BE2C (cell line): ENCODE data around the gene PLA2G12A.

ENCODE experiments used
- DNase-seq: peaks from one replicate; pipeline ENCODE4 v3.0.0-alpha.2; 2020
- H3K27me3 ChIP-seq: fragments of 250-450 bp; sonication (Bioruptor Pico); 2 replicates; pipeline ENCODE4 v1.5.1; 2020; ENCODE audit warnings: mild to moderate bottlenecking
- H3K36me3 ChIP-seq: fragments of 250-450 bp; sonication (Bioruptor Pico); 2 replicates; pipeline ENCODE4 v1.5.1; 2020; ENCODE audit warnings: mild to moderate bottlenecking
- H3K4me1 ChIP-seq: fragments of 250-450 bp; sonication (Bioruptor Pico); 2 replicates; pipeline ENCODE4 v1.5.1; 2020
- H3K4me3 ChIP-seq: 2 replicates; pipeline ENCODE4 v1.5.1; 2011; ENCODE audit warnings: low read depth, low read length
- H3K9me3 ChIP-seq: fragments of 250-450 bp; sonication (Bioruptor Pico); 2 replicates; pipeline ENCODE4 v1.5.1; 2020
- CTCF ChIP-seq: IDR thresholded peaks from 2 replicates; pipeline ENCODE4 v1.5.1; 2012; ENCODE audit warnings: mild to moderate bottlenecking, low read depth, low read length

PLA2G12A gene

DNA sequence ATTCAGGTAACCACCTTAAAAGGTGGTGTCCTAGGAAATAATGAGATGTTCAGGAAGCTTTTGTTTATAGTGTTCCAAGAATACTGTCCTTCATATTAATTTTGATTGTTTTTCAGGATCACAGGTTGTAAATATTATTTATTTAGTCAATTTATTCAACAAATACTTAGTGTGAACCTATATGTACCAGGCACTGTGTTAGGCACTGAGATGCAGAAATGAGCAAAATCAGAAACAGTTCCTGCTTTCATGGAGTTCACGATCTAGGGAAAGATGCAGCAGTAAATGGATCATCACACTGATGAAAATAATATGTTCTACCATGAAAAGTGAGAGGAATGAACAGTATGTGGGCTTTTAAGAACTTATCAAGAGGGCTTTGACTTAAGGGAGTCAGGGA lies 18.2 kb upstream of the PLA2G12A start:
- TF ChIP-seq CTCF = no peak
- H3K4me1 ChIP-seq = no peaks in the 10 kb centered on the region; the same call in 1 of the 2 replicates
- no peak overlapping the region for H3K4me3 ChIP-seq
- no peaks in the 10 kb centered on the region for H3K36me3 ChIP-seq
- DNase-seq = no peak
- H3K27me3 ChIP-seq = peaks cover 4% of the 10 kb centered on the region
- no peaks in the 10 kb centered on the region for H3K9me3 ChIP-seq

- H3K4me1 ChIP-seq = no peaks in the 10 kb centered on the region; the same call in 1 of the 2 replicates
- TF ChIP-seq CTCF = no peak
Observed at GRCh38 chr4:109746728-109747127, 16.9 kb upstream of the PLA2G12A start.

DNA sequence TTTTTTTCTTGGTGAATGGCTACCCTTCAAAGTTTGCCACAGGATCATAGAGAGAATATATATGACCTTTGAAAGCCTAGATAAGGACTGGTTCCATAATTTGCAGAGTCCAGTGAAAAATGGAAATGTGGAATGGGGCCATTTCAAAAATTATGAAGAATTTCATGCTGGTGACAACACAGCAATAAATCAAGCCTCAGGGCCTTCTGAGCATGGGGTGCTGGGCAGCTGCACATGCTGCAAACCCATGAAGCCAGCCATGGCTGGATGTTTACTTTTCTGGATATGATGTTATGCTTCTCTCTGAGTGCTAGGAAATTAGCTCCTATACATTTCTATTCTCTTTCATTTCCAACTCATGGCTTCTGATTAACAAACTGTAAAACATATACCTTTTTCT lies 16.0 kb upstream of the PLA2G12A start:
- Histone ChIP-seq H3K4me3 (no peak overlapping the region), H3K4me1 (no peaks in the 10 kb centered on the region), H3K9me3 (no peaks in the 10 kb centered on the region), H3K27me3 (peaks cover 4% of the 10 kb centered on the region), H3K36me3 (no peaks in the 10 kb centered on the region)
- TF ChIP-seq CTCF = no peak
- DNase-seq = no peak

More at GRCh38 chr4:109746728-109747127, 16.9 kb upstream of the PLA2G12A start:
- peaks cover 4% of the 10 kb centered on the region for H3K27me3 ChIP-seq
- no peaks in the 10 kb centered on the region for H3K9me3 ChIP-seq
- no peak overlapping the region for H3K4me3 ChIP-seq
- no peaks in the 10 kb centered on the region for H3K36me3 ChIP-seq
- no peak for DNase-seq

- Histone ChIP-seq H3K36me3 (no peaks in the 10 kb centered on the region), H3K9me3 (no peaks in the 10 kb centered on the region), H3K27me3 (peaks cover 4% of the 10 kb centered on the region; the same call in 1 of the 2 replicates), H3K4me1 (no peaks in the 10 kb centered on the region), H3K4me3 (no peak overlapping the region)
- no peak for DNase-seq
- no peak for TF ChIP-seq CTCF
Observed at GRCh38 chr4:109739547-109739946, 9.7 kb upstream of the PLA2G12A start.

- Histone ChIP-seq H3K27me3 (peaks cover 1% of the 10 kb centered on the region; the same call in 1 of the 2 replicates), H3K9me3 (no peaks in the 10 kb centered on the region), H3K36me3 (no peaks in the 10 kb centered on the region), H3K4me3 (no peak overlapping the region), H3K4me1 (no peaks in the 10 kb centered on the region)
- DNase-seq = no peak
- TF ChIP-seq CTCF = no peak
Observed at GRCh38 chr4:109738104-109738872, 8.4 kb upstream of the PLA2G12A start.
